GM21367 (cell line): Measurements from ENCODE around the gene LRP6.
A peak's percentile ranks its signal among the peaks of the same experiment; 100 is the strongest.
"Not testable (repeated sequence)": the region's sequence is repeated elsewhere in the genome, so short reads cannot be mapped to it uniquely, and the experiment has no call there.

Experiments used
- ATAC-seq: cut with Tn5 transposase; IDR thresholded peaks from one replicate; pipeline ENCODE4 v1.9.1; 2021; ENCODE audit not compliant: unreplicated experiment

LRP6 gene

DNA sequence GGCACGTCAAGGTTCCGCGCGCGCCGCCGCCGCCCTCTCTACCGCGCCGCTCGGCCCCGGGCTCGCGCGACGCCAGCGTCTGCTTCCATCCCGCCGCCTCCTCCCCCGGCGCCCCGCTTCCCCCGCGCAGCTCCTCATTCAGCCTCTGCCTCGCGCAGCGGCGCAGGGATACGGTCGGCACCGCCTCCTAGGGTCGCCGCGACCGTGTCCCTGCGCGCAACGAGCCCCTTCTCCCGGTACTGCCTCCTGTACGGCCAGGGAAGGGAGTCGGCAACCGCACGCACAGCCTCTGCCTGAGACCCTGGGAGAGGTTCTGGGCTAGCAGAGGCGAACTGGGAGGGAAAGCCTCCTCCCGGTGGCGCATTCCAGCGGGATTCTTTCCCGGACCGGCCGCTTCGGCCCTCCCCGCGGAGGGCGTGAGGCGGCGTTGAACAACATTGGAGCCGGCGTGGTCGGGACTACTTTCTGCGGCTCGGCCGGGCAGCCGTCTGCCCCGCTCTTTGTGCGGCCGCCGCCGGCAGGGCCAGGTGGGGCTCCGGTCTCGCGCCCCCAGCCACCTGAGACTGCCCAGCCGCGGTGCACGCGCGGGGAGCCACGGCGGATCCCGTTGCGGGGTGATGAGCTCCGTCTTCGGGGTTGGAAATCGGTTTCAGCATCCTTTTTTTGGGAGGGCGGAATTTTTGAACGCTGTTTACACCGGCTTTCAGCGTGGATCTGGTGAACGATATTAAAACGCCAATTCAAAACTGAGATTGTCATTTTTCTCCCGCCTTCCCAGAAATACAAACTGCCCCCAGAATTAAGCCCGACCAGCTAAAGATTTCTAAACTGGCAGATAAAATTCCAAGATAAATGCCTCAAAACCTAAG lies at the start of gene LRP6:
Gene LRP6, minus strand, starts transcription at position 172 of the 869 bp plus-strand sequence. CDS start 309 bp downstream, outside the sequence.
- ATAC-seq = peak; percentile 75

DNA sequence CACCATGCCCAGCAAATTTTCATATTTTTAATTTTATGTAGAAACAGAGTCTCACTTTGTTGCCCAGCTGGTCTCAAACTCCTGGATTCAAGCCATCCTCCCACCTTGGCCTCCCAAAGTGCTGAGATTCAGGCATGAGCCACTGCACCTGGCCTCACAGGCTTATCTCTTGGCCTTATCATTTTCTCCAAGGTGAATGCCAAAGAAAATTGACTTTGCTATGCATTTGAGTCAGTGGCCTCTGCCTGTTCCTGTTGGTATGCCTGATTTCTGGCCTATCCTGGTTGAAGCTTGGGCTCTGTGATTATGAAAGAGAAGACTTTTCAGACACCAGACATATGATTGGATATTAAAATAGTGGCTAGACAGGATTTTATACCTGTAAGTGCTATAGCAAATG lies 49.0 kb upstream of the LRP6 start:
- no peak for ATAC-seq

GRCh38 chr12:12310695-12311094 lies 43.9 kb upstream of the LRP6 start:
- ATAC-seq = not testable (repeated sequence)

GRCh38 chr12:12305568-12306300 lies 38.9 kb upstream of the LRP6 start:
- ATAC-seq = no peak

DNA sequence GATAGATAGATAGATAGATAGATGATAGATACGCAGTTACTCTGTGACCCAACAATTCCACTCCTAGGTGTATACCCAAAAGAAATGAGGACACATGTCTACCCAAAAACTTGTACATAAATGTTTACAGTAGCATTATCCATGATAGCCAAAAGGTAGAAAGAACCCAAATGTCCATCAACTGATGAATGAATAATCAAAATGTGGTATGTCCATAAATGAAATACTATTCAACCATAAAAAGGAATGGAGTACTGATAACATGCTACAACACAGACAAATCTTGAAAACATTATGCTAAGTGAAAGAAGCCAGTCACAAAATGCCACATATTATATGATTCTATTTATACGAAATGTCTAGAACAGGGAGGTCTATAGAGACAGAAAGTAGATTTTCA lies 36.1 kb upstream of the LRP6 start:
- ATAC-seq = no peak

GRCh38 chr12:12301122-12301521 lies 34.3 kb upstream of the LRP6 start:
- no peak for ATAC-seq

- ATAC-seq = no peak
Measured at GRCh38 chr12:12297201-12297830, 30.5 kb upstream of the LRP6 start.

- no peak for ATAC-seq
Measured at GRCh38 chr12:12294215-12295005, 27.6 kb upstream of the LRP6 start.

DNA sequence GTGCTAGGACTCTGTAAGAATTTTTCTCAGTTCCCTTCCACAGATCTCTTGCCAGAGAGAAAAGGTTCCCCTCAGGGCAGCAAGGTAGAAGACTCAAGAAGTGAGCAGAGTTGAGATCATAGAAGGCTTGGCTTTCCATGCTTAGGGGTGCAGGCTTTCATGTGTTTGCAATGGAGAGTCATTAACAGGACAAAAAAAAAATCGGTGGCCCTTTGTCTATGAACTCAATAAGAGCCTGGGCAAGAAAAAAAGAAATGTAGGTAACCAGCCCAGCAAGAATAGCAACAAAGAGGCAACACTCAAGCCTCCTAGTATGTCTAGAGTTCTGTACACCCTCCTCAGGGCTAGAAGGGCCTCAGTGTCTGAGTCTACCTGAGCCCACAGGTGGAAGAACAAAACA lies 23.4 kb upstream of the LRP6 start:
- no peak for ATAC-seq

DNA sequence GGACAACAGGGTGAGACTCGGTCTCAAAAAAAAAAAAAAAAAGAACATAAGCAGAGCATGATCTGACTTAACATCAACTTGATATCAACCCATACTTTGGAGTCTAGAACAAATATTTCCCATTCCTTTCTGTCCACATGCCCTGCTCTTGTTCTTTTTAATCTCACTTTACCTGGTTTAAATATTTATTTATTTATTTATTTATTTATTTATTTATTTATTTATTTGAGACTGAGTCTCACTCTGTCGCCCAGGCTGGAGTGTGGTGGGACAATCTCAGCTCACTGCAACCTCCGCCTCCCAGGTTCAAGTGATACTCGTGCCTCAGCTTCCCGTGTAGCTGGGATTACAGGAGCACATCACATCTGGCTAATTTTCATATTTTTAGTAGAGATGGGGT lies 19.6 kb upstream of the LRP6 start:
- no peak for ATAC-seq

DNA sequence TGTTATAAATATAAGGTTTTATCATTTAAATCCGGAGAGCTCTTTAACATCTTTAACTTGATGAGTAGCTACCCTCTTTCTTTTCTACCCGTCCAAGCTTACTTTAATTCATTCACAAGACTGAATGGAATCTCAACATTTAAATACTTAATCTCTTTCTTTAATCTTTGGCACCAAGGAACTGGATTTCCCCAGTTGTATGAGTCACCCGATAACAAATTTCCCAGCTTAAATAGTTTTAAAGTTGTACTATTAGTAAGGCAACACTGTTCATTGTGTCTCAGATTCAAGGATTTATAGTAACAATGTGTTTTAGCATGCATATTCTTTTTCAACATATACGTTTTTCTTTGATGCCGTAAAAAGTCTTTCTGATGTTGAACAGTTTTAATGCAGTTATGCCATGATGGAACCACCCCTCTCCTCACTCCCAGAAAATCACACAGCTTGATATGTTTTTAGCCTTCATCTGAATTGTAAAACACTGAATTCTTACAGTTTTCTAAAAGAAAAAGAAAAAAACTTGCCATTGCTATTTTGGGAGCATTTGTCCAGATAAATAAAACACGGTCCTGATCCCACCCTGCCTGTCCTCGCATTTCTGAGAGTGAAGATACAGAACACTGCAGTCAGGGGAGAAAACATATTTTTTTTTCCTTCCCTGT lies 16.0 kb upstream of the LRP6 start:
- no peak for ATAC-seq

DNA sequence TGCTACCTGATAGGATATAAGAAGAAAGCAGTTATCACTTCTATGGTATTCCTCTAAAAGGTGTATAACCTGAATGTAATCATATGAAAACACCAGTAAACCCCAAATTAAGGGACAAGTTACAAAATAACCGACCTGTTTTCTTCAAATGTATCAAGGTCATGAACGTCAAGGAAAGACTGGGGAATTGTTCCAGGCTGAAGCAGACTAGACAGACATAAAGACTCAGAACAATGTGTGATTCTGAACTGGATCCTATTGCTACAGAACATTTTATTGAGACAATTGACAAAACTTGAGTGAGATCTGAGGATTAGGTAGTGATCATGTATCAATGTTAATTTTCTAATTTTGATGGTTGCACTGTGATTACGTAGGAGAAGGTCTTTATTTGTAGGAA lies 15.4 kb upstream of the LRP6 start:
- ATAC-seq = no peak

DNA sequence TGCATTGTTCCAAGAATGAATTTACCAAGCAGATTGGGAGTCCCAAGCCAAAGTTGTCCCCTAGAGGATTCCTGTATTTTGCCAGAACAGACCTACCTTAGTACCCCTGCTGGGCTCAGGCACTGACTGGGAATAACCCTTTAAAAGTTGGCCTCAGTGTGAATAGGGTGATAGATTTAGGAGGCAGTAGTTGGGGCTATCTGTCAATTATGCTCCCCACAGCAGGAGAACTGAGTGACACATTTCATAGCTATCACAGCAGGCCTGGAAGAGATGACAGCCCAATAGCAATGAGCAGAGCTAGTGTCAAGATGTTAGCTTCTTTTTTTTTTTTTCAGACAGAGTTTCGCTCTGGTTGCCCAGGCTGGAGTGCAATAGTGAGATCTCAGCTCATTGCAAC lies 14.3 kb upstream of the LRP6 start:
- no peak for ATAC-seq

DNA sequence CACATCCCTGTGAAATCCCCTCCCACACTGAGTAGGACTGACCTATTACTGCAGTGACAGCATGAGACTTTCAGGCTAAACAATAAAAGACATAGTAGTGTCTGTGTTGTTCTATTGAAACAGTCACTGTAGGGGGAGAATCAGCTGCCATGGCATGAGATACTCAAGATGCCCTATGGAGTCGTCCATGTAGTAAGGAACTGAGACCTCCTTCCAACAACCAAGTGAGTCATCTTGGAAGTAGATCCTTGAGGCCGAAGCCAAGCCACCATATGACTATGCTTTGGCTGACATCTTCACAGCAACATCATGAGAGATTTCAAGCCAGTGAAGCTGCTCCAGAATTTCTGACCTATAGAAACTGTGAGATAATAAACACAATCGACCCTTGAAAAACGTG lies 12.1 kb upstream of the LRP6 start:
- no peak for ATAC-seq

GRCh38 chr12:12275874-12276273 lies 9.0 kb upstream of the LRP6 start:
- ATAC-seq = no peak

DNA sequence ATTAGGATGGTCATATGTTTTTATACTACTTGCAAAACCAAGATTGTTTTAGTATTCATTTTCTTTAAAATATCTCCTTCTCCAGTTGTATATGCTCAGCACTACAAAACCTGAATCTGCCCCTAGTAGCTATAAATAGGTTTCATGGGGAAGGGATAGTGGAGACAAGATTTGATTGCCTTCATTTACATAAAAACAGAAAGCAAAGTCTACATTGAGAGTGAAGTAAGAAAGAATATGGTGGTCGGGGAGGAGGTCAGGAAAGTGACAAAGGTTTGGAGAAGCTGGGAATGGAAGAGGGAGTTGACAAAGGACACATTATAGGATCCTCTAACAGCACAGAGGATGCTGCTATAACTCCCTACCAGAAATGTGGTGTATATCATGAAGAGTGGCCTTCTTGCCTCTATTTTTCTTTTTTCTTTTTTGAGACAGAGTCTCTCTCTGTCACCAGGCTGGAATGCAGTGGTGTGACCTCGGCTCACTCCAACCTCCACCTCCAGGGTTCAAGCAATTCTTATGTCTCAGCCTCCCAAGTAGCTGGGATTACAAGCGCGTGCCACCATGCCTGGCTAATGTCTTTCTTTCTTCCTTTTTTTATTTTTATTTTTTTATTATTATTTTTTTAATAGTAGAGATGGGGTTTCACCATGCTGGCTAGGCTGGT lies 6.6 kb upstream of the LRP6 start:
- no peak for ATAC-seq

GRCh38 chr12:12272869-12273268 lies 6.0 kb upstream of the LRP6 start:
- no peak for ATAC-seq

DNA sequence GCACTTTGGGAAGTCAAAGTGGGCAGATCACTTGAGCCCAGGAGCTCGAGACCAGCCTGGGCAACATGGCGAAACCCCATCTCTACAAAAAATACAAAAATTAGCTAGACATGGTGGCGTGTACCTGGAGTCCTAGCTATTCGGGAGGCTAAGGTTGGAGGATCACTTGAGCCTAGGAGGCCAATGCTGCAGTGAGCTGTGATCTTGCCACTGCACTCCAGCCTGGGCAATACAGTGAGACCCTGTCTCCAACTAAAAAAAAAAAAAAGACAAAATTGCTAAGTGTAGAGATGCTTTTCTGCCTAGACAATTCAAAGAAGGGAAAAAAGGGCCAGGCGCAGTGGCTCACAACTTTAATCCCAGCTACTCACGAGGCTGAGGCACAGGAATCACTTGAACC lies 3.4 kb upstream of the LRP6 start:
- ATAC-seq = no peak

GRCh38 chr12:12267742-12268200 lies 927 bp upstream of the LRP6 start:
- no peak for ATAC-seq

DNA sequence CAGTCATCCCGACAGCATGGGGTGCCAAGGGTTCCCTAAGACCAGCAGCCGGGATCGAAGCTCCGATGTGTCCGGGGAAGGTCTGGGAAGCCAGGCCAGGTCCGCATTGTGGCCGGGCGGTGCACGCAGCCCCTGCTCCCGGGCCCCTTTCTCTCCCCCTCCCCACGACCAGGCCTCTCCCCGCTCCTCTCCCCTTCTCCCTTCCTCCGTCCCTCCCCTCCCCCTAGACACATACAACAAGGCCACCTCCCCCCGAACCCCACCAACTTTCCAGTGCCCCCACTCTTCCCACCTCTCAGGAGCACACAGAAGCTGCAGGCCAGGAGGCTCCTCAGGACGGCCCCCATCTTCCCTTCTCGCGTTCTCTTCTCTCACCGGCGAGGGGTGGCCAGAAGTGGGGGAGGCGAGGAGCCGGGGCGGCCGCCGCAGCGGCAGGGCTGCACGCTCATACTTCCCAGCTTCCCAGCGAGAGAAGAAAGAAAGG lies 413 bp downstream of the LRP6 start:
- no peak for ATAC-seq
